ENCODE measurements around the gene CASQ1.

The CASQ1 gene

GRCh38 chr1:160232911-160233310 lies 42.5 kb downstream of the CASQ1 start:
- DNase-seq = no peak

- no peak for DNase-seq
Observed at GRCh38 chr1:160236806-160237205, 46.4 kb downstream of the CASQ1 start.

- DNase-seq = no peak
Observed at GRCh38 chr1:160237558-160237957, 47.2 kb downstream of the CASQ1 start.

GRCh38 chr1:160238408-160238807 lies 48.0 kb downstream of the CASQ1 start:
- no peak for DNase-seq

- no peak for DNase-seq
Observed at GRCh38 chr1:160239582-160240299, 49.4 kb downstream of the CASQ1 start.

- no peak for DNase-seq
Observed at GRCh38 chr1:160243767-160244166, 53.4 kb downstream of the CASQ1 start.

GRCh38 chr1:160244209-160244608 lies 53.8 kb downstream of the CASQ1 start:
- no peak for DNase-seq

- DNase-seq = no peak
Observed at GRCh38 chr1:160245434-160245833, 55.1 kb downstream of the CASQ1 start.

- no peak for DNase-seq
Observed at GRCh38 chr1:160247053-160247452, 56.7 kb downstream of the CASQ1 start.

GRCh38 chr1:160251011-160251410 lies 60.6 kb downstream of the CASQ1 start:
- no peak for DNase-seq

Data from CD4-positive, alpha-beta T cell treated with Interferon alpha-2 for 1 hour (primary cell).